Mononuclear cell (primary cell): ENCODE measurements around the gene DLX2. TPM values are rescaled to one million over a fixed set of nuclear protein-coding genes. Genes with fewer than 3 reads are reported as not detected.
"Not testable (repeated sequence)": the region's sequence is repeated elsewhere in the genome, so short reads cannot be mapped to it uniquely, and the experiment has no call there.

Experiments used
- H3K27me3 ChIP-seq: 2 replicates; pipeline ENCODE4 v1.6.0; 2011; ENCODE audit warnings: low read length, control low read depth; ENCODE audit not compliant: insufficient read depth
- H3K4me1 ChIP-seq: 2 replicates; pipeline ENCODE4 v1.5.1; 2011; ENCODE audit warnings: mild to moderate bottlenecking, low read length, control low read depth; ENCODE audit not compliant: insufficient read depth
- H3K4me3 ChIP-seq: 2 replicates; pipeline ENCODE4 v1.5.1; 2011; ENCODE audit warnings: mild to moderate bottlenecking, low read length, moderate library complexity
- H3K9me3 ChIP-seq: 2 replicates; pipeline ENCODE4 v1.5.1; 2011; ENCODE audit warnings: low read depth, mild to moderate bottlenecking, control low read depth, low read length
- total RNA-seq: library from RNA; depleted of rRNA; stranded (reverse); fragments of >200 nt; gene quantifications from one replicate; pipeline ENCODE4 v1.2.3, GENCODE V29; 2012

DLX2 gene
- not detected for total RNA-seq

GRCh38 chr2:172102391-172103359 is at the start of gene DLX2:
Gene DLX2 (minus strand): TSS chr2:172102900. CDS start chr2:172102538, 362 bp downstream.
- Histone ChIP-seq H3K27me3 (peaks cover 98% of the 10 kb centered on the region), H3K4me1 (peaks cover 73% of the 10 kb centered on the region), H3K4me3 (peak within 1 kb of the TSS; percentile 36), H3K9me3 (no peaks in the 10 kb centered on the region)

GRCh38 chr2:172147944-172148650 is 45.4 kb upstream of the DLX2 start:
- Histone ChIP-seq H3K9me3 (no peaks in the 10 kb centered on the region), H3K4me1 (no peaks in the 10 kb centered on the region), H3K4me3 (no peak overlapping the region), H3K27me3 (no peaks in the 10 kb centered on the region)

DNA sequence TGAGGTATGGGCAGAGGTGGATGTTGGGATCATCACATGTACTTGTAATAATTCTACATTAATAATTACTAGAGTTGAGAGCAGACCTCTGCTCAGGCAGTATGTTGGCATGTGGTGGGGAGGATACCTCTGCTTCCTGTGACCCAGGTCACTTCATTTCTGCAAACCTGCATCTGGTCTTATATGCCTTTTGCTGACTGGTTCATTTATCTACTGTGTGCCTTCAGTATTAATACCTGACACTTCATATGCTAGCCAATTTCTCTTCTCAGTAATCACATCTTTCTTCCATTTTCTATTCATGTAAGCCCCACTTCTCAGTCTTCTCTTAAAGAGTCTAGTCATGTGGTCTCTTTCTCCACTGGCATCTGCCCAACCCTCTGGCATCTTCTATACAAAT is 41.1 kb upstream of the DLX2 start:
- H3K9me3 ChIP-seq, result no peaks in the 10 kb centered on the region
- no peak overlapping the region for H3K4me3 ChIP-seq
- H3K4me1 ChIP-seq, result no peaks in the 10 kb centered on the region
- H3K27me3 ChIP-seq, result no peaks in the 10 kb centered on the region

DNA sequence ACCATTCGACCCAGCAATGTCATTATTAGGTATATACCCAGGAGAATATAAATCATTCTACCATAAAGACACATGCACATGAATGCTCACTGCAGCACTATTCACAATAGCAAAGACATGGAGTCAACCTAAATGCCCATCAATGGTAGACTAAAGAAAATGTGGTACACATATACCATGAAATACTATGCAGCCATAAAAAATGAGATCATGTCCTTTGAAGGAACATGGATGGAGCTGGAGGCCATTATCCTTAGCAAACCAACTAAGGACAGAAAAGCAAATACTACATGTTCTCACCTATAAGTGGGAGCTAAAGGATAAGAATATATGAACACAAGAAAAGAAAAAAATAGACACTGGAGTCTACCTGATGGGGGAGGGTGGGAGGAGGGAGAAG is 36.0 kb upstream of the DLX2 start:
- not testable (repeated sequence) for H3K4me3 ChIP-seq

GRCh38 chr2:172137943-172138342 is 35.2 kb upstream of the DLX2 start:
- H3K27me3 ChIP-seq, result no peaks in the 10 kb centered on the region
- H3K9me3 ChIP-seq, result no peaks in the 10 kb centered on the region
- no peak overlapping the region for H3K4me3 ChIP-seq
- H3K4me1 ChIP-seq, result no peaks in the 10 kb centered on the region

More for the DNA sequence above, 36.0 kb upstream of the DLX2 start:
- not testable (repeated sequence) for H3K4me1 ChIP-seq, H3K9me3 ChIP-seq, H3K27me3 ChIP-seq

GRCh38 chr2:172137109-172137508 is 34.4 kb upstream of the DLX2 start:
- Histone ChIP-seq H3K4me3 (no peak overlapping the region), H3K27me3 (no peaks in the 10 kb centered on the region), H3K4me1 (no peaks in the 10 kb centered on the region), H3K9me3 (no peaks in the 10 kb centered on the region)

GRCh38 chr2:172135446-172135845 is 32.7 kb upstream of the DLX2 start:
- Histone ChIP-seq H3K27me3 (no peaks in the 10 kb centered on the region), H3K9me3 (no peaks in the 10 kb centered on the region), H3K4me3 (no peak overlapping the region), H3K4me1 (no peaks in the 10 kb centered on the region)

- Histone ChIP-seq H3K4me1 (no peaks in the 10 kb centered on the region), H3K27me3 (no peaks in the 10 kb centered on the region), H3K9me3 (no peaks in the 10 kb centered on the region), H3K4me3 (no peak overlapping the region)
Observed at GRCh38 chr2:172134270-172134669, 31.6 kb upstream of the DLX2 start.

DNA sequence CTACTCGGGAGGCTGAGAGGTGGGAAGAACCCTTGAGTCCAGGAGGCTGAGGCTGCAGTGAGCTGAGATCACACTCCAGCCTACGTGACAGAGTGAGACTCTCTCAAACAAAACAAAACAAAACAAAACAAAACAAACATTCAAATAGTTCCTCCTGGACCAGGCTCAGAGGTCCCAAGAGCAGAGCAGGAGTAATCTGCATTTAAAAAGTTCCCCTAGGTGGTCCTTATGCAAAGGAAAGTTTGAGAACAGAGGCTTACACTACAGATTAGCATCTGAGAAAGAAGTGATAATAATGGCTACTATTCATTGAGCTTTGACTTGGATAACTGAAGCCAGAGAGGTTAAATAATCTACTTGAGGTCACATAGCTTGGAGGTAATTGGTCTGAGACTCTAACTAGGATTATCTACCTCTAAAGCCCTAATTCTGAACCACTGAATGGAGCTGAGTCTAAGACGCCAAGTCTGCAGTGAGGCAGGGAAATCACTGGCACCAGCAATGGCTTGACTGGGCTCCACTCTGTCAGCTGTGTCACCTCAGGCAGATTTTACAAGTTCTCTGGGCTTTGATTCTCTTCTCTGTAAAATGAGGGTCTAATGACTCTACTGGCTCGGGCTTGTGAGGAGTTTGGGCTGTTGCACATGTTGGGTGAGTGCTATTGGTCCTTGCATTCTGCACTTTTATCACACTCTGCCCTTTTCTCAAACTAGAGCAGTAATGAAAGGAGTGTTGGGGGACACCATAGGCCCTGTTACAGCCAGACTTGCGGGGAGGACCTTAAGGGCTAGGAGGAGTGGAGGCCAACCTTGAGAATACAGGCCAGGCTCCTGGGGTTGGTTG is 29.2 kb upstream of the DLX2 start:
- H3K9me3 ChIP-seq, result no peaks in the 10 kb centered on the region
- H3K27me3 ChIP-seq, result no peaks in the 10 kb centered on the region
- no peaks in the 10 kb centered on the region for H3K4me1 ChIP-seq
- no peak overlapping the region for H3K4me3 ChIP-seq

- H3K4me1 ChIP-seq, result no peaks in the 10 kb centered on the region
- no peaks in the 10 kb centered on the region for H3K27me3 ChIP-seq
- no peak overlapping the region for H3K4me3 ChIP-seq
- H3K9me3 ChIP-seq, result no peaks in the 10 kb centered on the region
Observed at GRCh38 chr2:172129404-172129803, 26.7 kb upstream of the DLX2 start.

GRCh38 chr2:172128484-172128883 is 25.8 kb upstream of the DLX2 start:
- H3K27me3 ChIP-seq, result no peaks in the 10 kb centered on the region
- H3K4me1 ChIP-seq, result no peaks in the 10 kb centered on the region
- H3K9me3 ChIP-seq, result no peaks in the 10 kb centered on the region
- no peak overlapping the region for H3K4me3 ChIP-seq

GRCh38 chr2:172120118-172120517 is 17.4 kb upstream of the DLX2 start:
- Histone ChIP-seq H3K9me3 (no peaks in the 10 kb centered on the region), H3K4me1 (no peaks in the 10 kb centered on the region), H3K4me3 (no peak overlapping the region), H3K27me3 (peaks cover 3% of the 10 kb centered on the region)

DNA sequence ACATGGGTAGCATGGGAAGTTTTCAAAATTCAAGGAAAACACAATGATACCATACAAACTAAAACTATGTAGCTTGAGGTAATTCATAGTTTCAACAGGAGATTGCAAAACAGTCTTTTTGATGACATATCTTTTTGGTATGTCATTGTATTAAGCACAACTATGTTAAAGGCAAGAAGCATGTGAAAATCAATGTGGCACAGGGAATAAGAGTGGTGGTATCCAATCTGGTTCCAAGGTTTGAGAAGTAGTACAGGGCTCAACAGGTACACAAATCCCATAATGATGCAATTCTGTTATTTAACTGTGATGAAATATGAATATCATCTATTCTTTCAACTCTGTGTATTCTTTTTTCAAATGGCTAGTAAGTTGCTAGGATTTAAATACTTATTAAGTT is 16.4 kb upstream of the DLX2 start:
- Histone ChIP-seq H3K4me3 (no peak overlapping the region), H3K27me3 (peaks cover 7% of the 10 kb centered on the region), H3K4me1 (no peaks in the 10 kb centered on the region), H3K9me3 (no peaks in the 10 kb centered on the region)

- H3K9me3 ChIP-seq, result no peaks in the 10 kb centered on the region
- no peaks in the 10 kb centered on the region for H3K4me1 ChIP-seq
- peaks cover 25% of the 10 kb centered on the region for H3K27me3 ChIP-seq
- H3K4me3 ChIP-seq, result no peak overlapping the region
Observed at GRCh38 chr2:172116107-172116506, 13.4 kb upstream of the DLX2 start.

DNA sequence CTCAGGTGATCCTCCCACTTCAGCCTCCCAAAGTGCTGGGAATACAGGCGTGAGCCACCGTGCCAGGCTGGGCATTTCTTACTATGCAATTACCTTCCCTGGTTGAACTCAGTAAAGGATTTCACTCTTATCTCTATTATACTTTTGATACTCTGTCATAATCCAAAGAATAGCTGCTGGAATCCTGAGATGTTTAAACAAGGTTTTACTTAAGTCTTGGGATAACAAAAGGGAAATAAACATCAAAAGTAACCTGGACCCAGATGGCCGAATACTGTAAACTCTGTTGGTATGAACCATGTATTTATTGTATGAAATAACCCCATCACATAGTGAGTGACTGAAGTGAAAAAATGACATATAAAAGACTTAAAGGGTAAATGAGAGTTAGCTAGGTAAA is 11.9 kb upstream of the DLX2 start:
- Histone ChIP-seq H3K9me3 (no peaks in the 10 kb centered on the region), H3K4me3 (no peak overlapping the region), H3K27me3 (peaks cover 33% of the 10 kb centered on the region), H3K4me1 (peaks cover 5% of the 10 kb centered on the region)
